NCI-H226 (cell line): ENCODE data around the gene ADM5.
A peak's percentile ranks its signal among the peaks of the same experiment; 100 is the strongest.

Experiments used
- DNase-seq: peaks from one replicate; pipeline ENCODE4 v3.0.0-alpha.2; 2015

The ADM5 gene

GRCh38 chr19:49680421-49681351 lies 8.7 kb upstream of the ADM5 start:
- DNase-seq: peak; percentile 64

GRCh38 chr19:49681830-49682229 lies 7.6 kb upstream of the ADM5 start:
- no peak for DNase-seq

GRCh38 chr19:49682274-49682673 lies 7.1 kb upstream of the ADM5 start:
- DNase-seq: no peak

- no peak for DNase-seq
These were observed 5.6 kb upstream of the ADM5 start for GRCh38 chr19:49683814-49684250.

- DNase-seq: no peak
These were observed 5.0 kb upstream of the ADM5 start for GRCh38 chr19:49684251-49684982.

- DNase-seq: no peak
These were observed 4.3 kb upstream of the ADM5 start for GRCh38 chr19:49684983-49685553.

- no peak for DNase-seq
These were observed 3.5 kb upstream of the ADM5 start for GRCh38 chr19:49685845-49686332.

GRCh38 chr19:49686503-49687088 lies 2.8 kb upstream of the ADM5 start:
- DNase-seq: no peak

GRCh38 chr19:49687150-49687549 lies 2.2 kb upstream of the ADM5 start:
- no peak for DNase-seq

- no peak for DNase-seq
These were observed 1.7 kb upstream of the ADM5 start for GRCh38 chr19:49687566-49688316.

GRCh38 chr19:49688531-49689132 lies 762 bp upstream of the ADM5 start:
- DNase-seq: no peak

GRCh38 chr19:49690079-49690655 lies 773 bp downstream of the ADM5 start:
- no peak for DNase-seq

- DNase-seq: no peak
These were observed 1.4 kb downstream of the ADM5 start, which contains the start of gene CPT1C for GRCh38 chr19:49690656-49691242. Gene CPT1C, plus strand, starts transcription at chr19:49691116. Its CDS starts 1,137 bp downstream, at chr19:49692253.

GRCh38 chr19:49691243-49692146 lies 2.1 kb downstream of the ADM5 start:
- DNase-seq: no peak

- DNase-seq: no peak
These were observed 2.7 kb downstream of the ADM5 start for GRCh38 chr19:49692147-49692506.

- DNase-seq: no peak
These were observed 6.7 kb downstream of the ADM5 start for GRCh38 chr19:49696115-49696514.

- DNase-seq: no peak
These were observed 7.5 kb downstream of the ADM5 start for GRCh38 chr19:49696865-49697264.

- DNase-seq: no peak
These were observed 10.0 kb downstream of the ADM5 start for GRCh38 chr19:49699364-49699763.

- no peak for DNase-seq
These were observed 11.2 kb downstream of the ADM5 start for GRCh38 chr19:49700563-49700962.

- no peak for DNase-seq
These were observed 11.9 kb downstream of the ADM5 start for GRCh38 chr19:49701271-49701786.
